ENCODE results near the gene ADAMTSL1. TPM values are rescaled to one million over a fixed set of nuclear protein-coding genes. Genes with fewer than 3 reads are reported as not detected.

Gene ADAMTSL1
- total and polyA plus RNA-seq, 2 of the 8 experiments (the other 6 are each of a cell fraction or from before 2014, with no cell fraction given) = 0.84 to 1.1 TPM

GRCh38 chr9:18890372-18890771 is 416.4 kb downstream of the ADAMTSL1 start:
- H4K20me1 ChIP-seq (replicated peaks in 1 of 2; ENCODE audit: control insufficient read depth in 1 of 2, insufficient read depth in 2 of 2, low read length in 2 of 2) = no peaks in the 10 kb centered on the region
- CTCF ChIA-PET (ENCODE audit: partially characterized antibody) = interaction anchor here (1.2 to 1.4 kb wide), 2 partner anchors 8 to 123 kb away, joined by 4 to 6 read pairs; no protein-coding TSS in a partner anchor

More at GRCh38 chr9:18890372-18890771, 416.4 kb downstream of the ADAMTSL1 start:
- Histone ChIP-seq H2BK15ac (ENCODE audit: low read length) (no peak overlapping the region), H4K91ac (replicated peaks; ENCODE audit: insufficient read length, low read length) (no peak overlapping the region), H3K4me3 (ENCODE audit: extremely low read depth in 1 of 4, insufficient read depth in 2 of 4, low read depth in 3 of 4, low read length in 4 of 4) (no peak overlapping the region), H3K23ac (ENCODE audit: insufficient read length) (no peak overlapping the region), H2BK12ac (ENCODE audit: low read depth, low read length) (no peak overlapping the region), H3K36me3 (ENCODE audit: control insufficient read depth in 2 of 4, insufficient read depth in 4 of 4, low read length in 3 of 4) (no peaks in the 10 kb centered on the region), H3K4me1 (replicated peaks in 1 of 4; ENCODE audit: control insufficient read depth in 3 of 4, insufficient read depth in 4 of 4, low read length in 3 of 4) (no peaks in the 10 kb centered on the region; a peak in 1 of 7 replicates), H3K27me3 (replicated peaks in 1 of 4; ENCODE audit: control insufficient read depth in 3 of 4, extremely low read depth in 1 of 4, insufficient read depth in 3 of 4, low read length in 3 of 4) (no peaks in the 10 kb centered on the region), H3K23me2 (ENCODE audit: low read depth, low read length) (no peaks in the 10 kb centered on the region), H3K79me2 (ENCODE audit: control insufficient read depth in 1 of 2, insufficient read depth in 2 of 2, low read length in 2 of 2) (no peaks in the 10 kb centered on the region), H3K79me1 (ENCODE audit: low read depth, low read length) (no peaks in the 10 kb centered on the region), H3K14ac (ENCODE audit: insufficient read length) (no peak overlapping the region), H3K4ac (replicated peaks; ENCODE audit: insufficient read length, low read depth, low read length) (no peak overlapping the region), H2AFZ (ENCODE audit: low read length) (no peak overlapping the region), H3K56ac (replicated peaks; ENCODE audit: insufficient read length, low read depth, low read length) (no peak overlapping the region), H4K5ac (ENCODE audit: insufficient read length, low read depth, low read length) (no peak overlapping the region), H3K9ac (replicated peaks in 1 of 4; ENCODE audit: extremely low read depth in 1 of 4, low read depth in 3 of 4, low read length in 3 of 4) (no peak overlapping the region), H3K9me3 (ENCODE audit: insufficient read depth in 2 of 2, low read depth in 1 of 2, low read length in 1 of 2) (peaks cover 0 to 5% of the 10 kb centered on the region in 2 experiments; a peak in 1 of 4 replicates), H3K27ac (ENCODE audit: low read depth, low read length) (no peak overlapping the region), H3K4me2 (ENCODE audit: insufficient read depth in 1 of 2, low read depth in 2 of 2, low read length in 2 of 2) (no peak overlapping the region), H3K18ac (ENCODE audit: extremely low read depth, low read length) (no peak overlapping the region), H2AK5ac (ENCODE audit: low read depth, low read length) (no peak overlapping the region), H2BK20ac (ENCODE audit: low read length) (no peak overlapping the region), H2BK120ac (replicated peaks; ENCODE audit: low read depth, low read length) (no peak overlapping the region), H4K8ac (ENCODE audit: extremely low read depth, insufficient read depth, low read length) (no peak overlapping the region), H2BK5ac (ENCODE audit: low read depth, low read length) (no peak overlapping the region)
- FAIRE-seq (no peak), DNase-seq (ENCODE audit: low read depth in 1 of 2, low spot score in 2 of 2) (no peak)
- TF ChIP-seq ASH2L (IDR thresholded peaks at IDR 0.05; ENCODE audit: low read length) (no peak), SRF (IDR thresholded peaks at IDR 0.05; ENCODE audit: low read depth, low read length) (no peak), TCF12 (IDR thresholded peaks at IDR 0.05; ENCODE audit: low read depth, low read length) (no peak), CHD2 (IDR thresholded peaks at IDR 0.05; ENCODE audit: low read length) (no peak), POU5F1 (IDR thresholded peaks at IDR 0.05; ENCODE audit: low read depth, low read length) (no peak), RFX5 (IDR thresholded peaks at IDR 0.05; ENCODE audit: borderline replicate concordance, low read depth, low read length) (no peak), SP2 (IDR thresholded peaks at IDR 0.05; ENCODE audit: low read length) (no peak), SIX5 (IDR thresholded peaks at IDR 0.05; ENCODE audit: low read depth, low read length) (no peak), JUN (IDR thresholded peaks at IDR 0.05; ENCODE audit: low read depth, low read length) (no peak), EGR1 (IDR thresholded peaks at IDR 0.05; ENCODE audit: borderline replicate concordance, low read depth, low read length) (no peak), KDM5A (IDR thresholded peaks at IDR 0.05; ENCODE audit: low read length) (no peak), CBX8 (IDR thresholded peaks at IDR 0.05; ENCODE audit: borderline replicate concordance, low read depth, low read length) (no peak), BACH1 (IDR thresholded peaks at IDR 0.05; ENCODE audit: low read length) (no peak)
- POLR2A ChIA-PET (ENCODE audit: partially characterized antibody) = no interaction called here
- 87% methylated on average over 4 of the region's 4 CpGs; no CpG with 5 or more reads in 1 of the 2 experiments for WGBS, 2 experiments (ENCODE audit: extremely low coverage in 1 of 2, insufficient coverage in 1 of 2, insufficient read length in 1 of 2, insufficient replicate concordance in 2 of 2, low coverage in 1 of 2, low lambda C conversion rate in 2 of 2, missing lambda C conversion rate in 1 of 2)

Data from H1 (cell line).